ENCODE results near the gene ANKZF1.

The ANKZF1 gene

DNA sequence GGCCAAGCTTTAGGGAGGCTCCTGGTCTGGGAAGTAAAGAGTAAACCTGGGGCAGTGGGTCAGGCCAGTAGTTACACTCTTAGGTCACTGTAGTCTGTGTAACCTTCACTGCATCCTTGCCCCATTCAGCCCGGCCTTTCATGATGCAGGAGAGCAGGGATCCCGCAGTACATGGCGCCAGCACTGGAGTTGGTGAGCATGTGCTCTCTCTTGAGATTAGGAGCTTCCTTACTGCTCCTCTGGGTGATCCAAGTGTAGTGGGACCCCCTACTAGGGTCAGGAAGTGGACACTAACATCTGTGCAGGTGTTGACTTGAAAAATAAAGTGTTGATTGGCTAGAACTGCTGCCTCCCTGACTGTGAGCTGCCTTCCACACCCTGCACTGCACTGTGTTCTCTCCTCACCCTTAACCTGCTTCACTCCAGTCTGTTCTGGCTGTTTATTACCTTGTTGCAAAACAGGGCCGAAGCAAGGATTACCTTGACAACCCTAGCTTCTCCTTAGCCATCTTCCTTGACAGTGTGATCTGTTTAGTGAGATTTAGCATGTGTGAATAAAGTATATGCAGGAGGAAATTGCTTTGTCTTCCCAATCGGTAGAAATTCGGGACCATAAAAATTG is 46.3 kb upstream of the ANKZF1 start:
- Histone ChIP-seq H3K27me3 (ENCODE audit: control insufficient read depth, insufficient read depth, low read length) (no peaks in the 10 kb centered on the region), H3K4me2 (ENCODE audit: low read length) (no peak overlapping the region), H3K4me1 (peaks cover 9% of the 10 kb centered on the region), H3K27ac (no peak overlapping the region), H3K9ac (no peak overlapping the region), H2AFZ (no peak overlapping the region), H3K79me2 (peaks cover 8% of the 10 kb centered on the region), H3K36me3 (ENCODE audit: control insufficient read depth, insufficient read depth, low read length) (no peaks in the 10 kb centered on the region), H3K4me3 (ENCODE audit: low read depth, low read length) (no peak overlapping the region), H3K9me3 (ENCODE audit: control insufficient read depth, low read length) (no peaks in the 10 kb centered on the region)
- TF ChIP-seq, protein P1, sequence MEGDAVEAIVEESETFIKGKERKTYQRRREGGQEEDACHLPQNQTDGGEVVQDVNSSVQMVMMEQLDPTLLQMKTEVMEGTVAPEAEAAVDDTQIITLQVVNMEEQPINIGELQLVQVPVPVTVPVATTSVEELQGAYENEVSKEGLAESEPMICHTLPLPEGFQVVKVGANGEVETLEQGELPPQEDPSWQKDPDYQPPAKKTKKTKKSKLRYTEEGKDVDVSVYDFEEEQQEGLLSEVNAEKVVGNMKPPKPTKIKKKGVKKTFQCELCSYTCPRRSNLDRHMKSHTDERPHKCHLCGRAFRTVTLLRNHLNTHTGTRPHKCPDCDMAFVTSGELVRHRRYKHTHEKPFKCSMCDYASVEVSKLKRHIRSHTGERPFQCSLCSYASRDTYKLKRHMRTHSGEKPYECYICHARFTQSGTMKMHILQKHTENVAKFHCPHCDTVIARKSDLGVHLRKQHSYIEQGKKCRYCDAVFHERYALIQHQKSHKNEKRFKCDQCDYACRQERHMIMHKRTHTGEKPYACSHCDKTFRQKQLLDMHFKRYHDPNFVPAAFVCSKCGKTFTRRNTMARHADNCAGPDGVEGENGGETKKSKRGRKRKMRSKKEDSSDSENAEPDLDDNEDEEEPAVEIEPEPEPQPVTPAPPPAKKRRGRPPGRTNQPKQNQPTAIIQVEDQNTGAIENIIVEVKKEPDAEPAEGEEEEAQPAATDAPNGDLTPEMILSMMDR (IDR thresholded peaks at IDR 0.05) = no peak

GRCh38 chr2:219184121-219184520 is 45.5 kb upstream of the ANKZF1 start:
- Histone ChIP-seq H3K4me3 (ENCODE audit: low read depth, low read length) (no peak overlapping the region), H3K27ac (no peak overlapping the region)
- TF ChIP-seq, protein P1 (IDR thresholded peaks at IDR 0.05) = no peak

DNA sequence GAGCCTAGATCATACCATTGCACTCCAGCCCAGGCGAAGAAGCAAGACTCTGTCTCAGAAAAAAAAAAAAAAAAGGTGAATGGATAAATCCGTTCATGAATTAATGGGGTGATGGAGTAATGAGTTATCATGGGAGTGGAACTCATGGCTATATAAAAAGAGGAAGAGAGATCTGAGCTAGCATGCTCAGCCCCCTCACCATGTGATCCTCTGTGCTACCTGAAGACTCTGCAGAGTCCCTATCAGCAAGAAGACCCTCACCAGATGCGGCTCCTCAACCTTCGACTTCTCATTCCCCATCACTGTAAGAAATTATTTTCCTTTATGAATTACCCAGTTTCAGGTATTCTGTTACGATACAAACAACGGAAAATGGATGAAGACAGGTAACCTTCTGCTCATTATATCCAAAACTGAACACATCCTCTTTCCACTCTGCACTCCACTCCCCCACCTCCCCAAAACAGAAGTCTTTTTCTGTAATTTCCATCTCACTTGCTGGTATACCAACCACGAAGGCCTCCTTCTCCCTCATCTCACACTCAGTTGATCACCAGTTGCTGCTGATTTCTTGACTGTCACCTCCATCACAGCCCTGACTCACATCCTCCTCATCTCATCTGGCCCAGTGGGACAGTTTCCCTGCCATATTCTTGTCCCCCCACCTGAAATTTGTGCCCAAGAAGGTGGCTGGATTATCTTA is 42.7 kb upstream of the ANKZF1 start:
- H3K27me3 ChIP-seq (ENCODE audit: control insufficient read depth, insufficient read depth, low read length) = no peaks in the 10 kb centered on the region
- H3K9ac ChIP-seq = no peak overlapping the region
- no peak overlapping the region for H2AFZ ChIP-seq
- H3K27ac ChIP-seq = no peak overlapping the region
- no peaks in the 10 kb centered on the region for H3K36me3 ChIP-seq (ENCODE audit: control insufficient read depth, insufficient read depth, low read length)
- TF ChIP-seq, protein P1 (IDR thresholded peaks at IDR 0.05) = no peak
- no peak overlapping the region for H3K4me3 ChIP-seq (ENCODE audit: low read depth, low read length)
- H3K4me1 ChIP-seq = no peaks in the 10 kb centered on the region
- H3K4me2 ChIP-seq (ENCODE audit: low read length) = no peak overlapping the region
- no peaks in the 10 kb centered on the region for H3K79me2 ChIP-seq
- H3K9me3 ChIP-seq (ENCODE audit: control insufficient read depth, low read length) = no peaks in the 10 kb centered on the region

More at GRCh38 chr2:219184121-219184520, 45.5 kb upstream of the ANKZF1 start:
- Histone ChIP-seq H3K4me1 (peaks cover 6% of the 10 kb centered on the region), H2AFZ (no peak overlapping the region), H3K27me3 (ENCODE audit: control insufficient read depth, insufficient read depth, low read length) (no peaks in the 10 kb centered on the region), H3K79me2 (peaks cover 4% of the 10 kb centered on the region), H3K36me3 (ENCODE audit: control insufficient read depth, insufficient read depth, low read length) (no peaks in the 10 kb centered on the region), H3K9me3 (ENCODE audit: control insufficient read depth, low read length) (no peaks in the 10 kb centered on the region), H3K4me2 (ENCODE audit: low read length) (no peak overlapping the region), H3K9ac (no peak overlapping the region)

DNA sequence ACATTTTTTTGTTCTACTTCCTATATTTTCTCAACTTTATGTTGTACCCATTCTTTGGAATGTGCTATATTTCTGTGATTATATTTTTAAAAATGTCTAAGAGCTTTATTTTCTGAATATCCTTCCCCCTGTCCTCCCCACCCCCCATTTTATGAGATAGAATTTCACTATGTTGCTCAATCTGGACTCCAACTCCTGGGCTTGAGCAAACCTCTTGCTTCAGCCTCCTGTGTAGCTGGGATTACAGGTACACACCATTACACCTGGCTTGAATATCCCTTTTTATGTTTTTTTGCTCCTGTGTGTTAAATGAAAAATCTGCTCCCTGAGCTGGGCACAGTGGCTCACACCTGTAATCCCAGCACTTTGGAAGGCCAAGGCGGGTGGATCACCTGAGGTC is 32.2 kb upstream of the ANKZF1 start:
- peaks cover 4% of the 10 kb centered on the region for H3K4me1 ChIP-seq
- H3K27me3 ChIP-seq (ENCODE audit: control insufficient read depth, insufficient read depth, low read length) = no peaks in the 10 kb centered on the region
- TF ChIP-seq, protein P1 (IDR thresholded peaks at IDR 0.05) = no peak
- H3K36me3 ChIP-seq (ENCODE audit: control insufficient read depth, insufficient read depth, low read length) = no peaks in the 10 kb centered on the region
- H3K9ac ChIP-seq = no peak overlapping the region
- no peak overlapping the region for H3K27ac ChIP-seq
- H3K4me2 ChIP-seq (ENCODE audit: low read length) = no peak overlapping the region
- no peak overlapping the region for H2AFZ ChIP-seq
- no peaks in the 10 kb centered on the region for H3K9me3 ChIP-seq (ENCODE audit: control insufficient read depth, low read length)
- no peak overlapping the region for H3K4me3 ChIP-seq (ENCODE audit: low read depth, low read length)
- no peaks in the 10 kb centered on the region for H3K79me2 ChIP-seq

All from parathyroid adenoma (tissue), 2 donors.